ENCODE results near the gene CELF1.

- no peak for TF ChIP-seq THRA (CRISPR knock-in tag; IDR thresholded peaks at IDR 0.05; ENCODE audit: borderline replicate concordance)
- no peak for TF ChIP-seq CEBPG (CRISPR knock-in tag; IDR thresholded peaks at IDR 0.05)
- TF ChIP-seq CTCF (CRISPR knock-in tag; IDR thresholded peaks at IDR 0.05): no peak
These were observed 84.2 kb downstream of the CELF1 start for GRCh38 chr11:47468598-47469214.
